MCF 10A (cell line): ENCODE data around the gene RPUSD3. TPM values are rescaled to one million over a fixed set of nuclear protein-coding genes. Genes with fewer than 3 reads are reported as not detected.
A peak's percentile ranks its signal among the peaks of the same experiment; 100 is the strongest.

Experiments used
- BruUV-seq: library from RNA; stranded (reverse); fragments of 400-500 nt; replicated peaks from 2 replicates; lab custom pipeline; 2021; lab: Mats Ljungman, UMichigan
- CTCF ChIA-PET: fragments of 300-600 bp; sonication (Branson Sonifier 250); formaldehyde crosslinking; extraction: SDS; loops from one replicate; lab custom pipeline; 2021; ENCODE audit warnings: antibody characterized with exemption, inconsistent platforms; lab: Yijun Ruan, JAX
- POLR2A ChIA-PET: fragments of 300-600, 350-650 bp; sonication (Branson Sonifier 250); formaldehyde crosslinking; extraction: SDS; loops from one replicate; lab custom pipeline; 2020; ENCODE audit warnings: antibody characterized with exemption, inconsistent platforms; lab: Yijun Ruan, JAX
- DNase-seq: peaks from one replicate; pipeline ENCODE4 v3.0.0-alpha.2; 2018; ENCODE audit not compliant: unreplicated experiment
- H3K27ac Mint-ChIP-seq: one replicate; pipeline ENCODE4 v1.8.0; 2022; ENCODE audit warnings: mild to moderate bottlenecking, low read depth, mixed read lengths; ENCODE audit not compliant: unreplicated experiment
- H3K27me3 Mint-ChIP-seq: one replicate; pipeline ENCODE4 v1.8.0; 2022; ENCODE audit warnings: mixed read lengths; ENCODE audit not compliant: insufficient read depth, unreplicated experiment
- H3K36me3 Mint-ChIP-seq: one replicate; pipeline ENCODE4 v1.8.0; 2022; ENCODE audit warnings: mild to moderate bottlenecking, moderate library complexity, mixed read lengths; ENCODE audit not compliant: insufficient read depth, unreplicated experiment
- H3K4me1 Mint-ChIP-seq: one replicate; pipeline ENCODE4 v1.8.0; 2022; ENCODE audit warnings: mixed read lengths; ENCODE audit not compliant: insufficient read depth, unreplicated experiment
- H3K4me3 Mint-ChIP-seq: one replicate; pipeline ENCODE4 v1.8.0; 2022; ENCODE audit warnings: mild to moderate bottlenecking, moderate library complexity, mixed read lengths; ENCODE audit not compliant: unreplicated experiment
- H3K9me3 Mint-ChIP-seq: one replicate; pipeline ENCODE4 v1.8.0; 2022; ENCODE audit warnings: mixed read lengths; ENCODE audit not compliant: unreplicated experiment
- CTCF ChIP-seq: fragments of 200-600 bp; IDR thresholded peaks from one replicate; pipeline ENCODE4 v1.8.0; 2022; ENCODE audit warnings: antibody characterized with exemption, mild to moderate bottlenecking; ENCODE audit not compliant: unreplicated experiment
- intact Hi-C: fragments of 100-400 bp; cut with micrococcal nuclease; formaldehyde crosslinking; loops from 2 replicates; pipeline ENCODE4 v1.14.1; 2022
- total RNA-seq: library from RNA; stranded (reverse); gene quantifications from 2 replicates; pipeline ENCODE4 v1.2.3, GENCODE V29; 2022

RPUSD3 gene
- total RNA-seq, 1 experiment from 2014 or later, result 40.7 TPM

GRCh38 chr3:9793161-9793781, 50.5 kb downstream of the RPUSD3 start:
- no peaks in the 10 kb centered on the region for H3K27me3 Mint-ChIP-seq
- DNase-seq, result no peak
- CTCF ChIA-PET, result interaction anchor here (0.6 to 1.2 kb wide), 5 partner anchors 60 to 236 kb away, joined by 3 to 4 read pairs (median 3); partner anchors contain the start of genes FANCD2 and MTMR14
- H3K9me3 Mint-ChIP-seq, result no peaks in the 10 kb centered on the region
- peaks cover 31% of the 10 kb centered on the region for H3K4me1 Mint-ChIP-seq
- no peak for TF ChIP-seq CTCF
- H3K4me3 Mint-ChIP-seq, result peak overlapping the region; percentile 98
- peak overlapping the region; percentile 100 for H3K27ac Mint-ChIP-seq
- POLR2A ChIA-PET, result interaction anchor here (0.7 to 2.2 kb wide), 41 partner anchors 8 to 527 kb away, joined by 3 to 35 read pairs (median 4); partner anchors contain the start of genes BRPF1, CRELD1, EMC3 and IL17RC
- H3K36me3 Mint-ChIP-seq, result peaks cover 61% of the 10 kb centered on the region
- intact Hi-C loops, result loop anchor here (5.0 kb wide), 1 partner anchor 76 kb away; no protein-coding TSS in a partner anchor
- TSS peak; percentile 46 for BruUV-seq

DNA sequence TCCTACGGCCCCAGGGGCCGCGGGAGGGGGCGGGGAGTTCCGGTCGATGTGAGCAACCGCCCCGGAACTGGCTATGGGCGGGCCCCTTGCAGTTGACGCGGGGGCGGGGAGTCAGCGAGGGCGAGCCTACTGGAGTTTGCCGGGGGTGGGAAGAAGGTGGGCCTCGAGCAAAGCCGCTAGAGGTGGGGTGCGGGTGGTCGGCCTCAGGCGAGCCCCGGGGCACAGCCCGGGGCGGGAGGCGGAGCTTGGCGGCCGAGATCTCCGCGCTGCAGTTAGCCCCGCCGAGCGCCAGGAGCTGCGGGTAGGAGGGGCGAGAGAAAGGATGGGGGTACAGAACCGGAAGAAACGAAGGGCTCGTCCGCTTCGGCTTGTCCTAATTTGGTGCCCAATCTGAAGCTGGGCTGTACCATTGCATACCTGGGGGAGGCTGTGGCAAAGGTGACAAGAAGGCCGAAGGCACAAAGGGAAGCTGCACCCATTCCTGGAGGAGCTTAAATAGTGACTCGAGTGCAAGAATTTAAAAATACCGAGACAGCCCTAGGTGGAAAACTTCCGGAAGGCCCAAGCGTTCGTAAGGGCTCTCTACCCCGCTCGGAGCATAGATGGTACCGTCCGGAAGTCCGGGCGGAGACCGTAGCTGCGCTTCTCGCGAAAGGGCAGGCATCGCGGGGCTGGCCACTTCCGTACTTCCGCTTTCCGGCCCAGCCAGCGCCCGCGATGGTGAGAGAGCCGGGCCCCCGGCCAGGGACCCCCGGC, 51.2 kb downstream of the RPUSD3 start, which contains the start of the genes ARPC4 and TADA3:
ARPC4 (plus strand) TSS at position 678 of the 756 bp plus-strand sequence; CDS start at position 718, 40 bp downstream.
TADA3 (minus strand) TSS at position 69 of the 756 bp plus-strand sequence. CDS start 1,007 bp downstream, outside the sequence.
- ChIA-PET POLR2A (interaction anchor here (0.6 to 2.2 kb wide), 39 partner anchors 8 to 528 kb away, joined by 3 to 35 read pairs (median 4); partner anchors contain the start of genes BRPF1, CRELD1, EMC3 and IL17RC), CTCF (interaction anchor here (0.6 to 1.2 kb wide), 5 partner anchors 12 to 220 kb away, joined by 3 to 4 read pairs (median 3); partner anchors contain the start of gene MTMR14)
- peak within 1 kb of the TSS; percentile 100 for H3K27ac Mint-ChIP-seq
- peaks cover 31% of the 10 kb centered on the region for H3K4me1 Mint-ChIP-seq
- H3K9me3 Mint-ChIP-seq, result no peaks in the 10 kb centered on the region
- H3K4me3 Mint-ChIP-seq, result peak within 1 kb of the TSS; percentile 98
- intact Hi-C loops, result loop anchor here (5.0 kb wide), 1 partner anchor 75 kb away; no protein-coding TSS in a partner anchor
- no TSS peak for BruUV-seq
- peaks cover 58% of the 10 kb centered on the region for H3K36me3 Mint-ChIP-seq
- peak; percentile 96 for DNase-seq
- no peaks in the 10 kb centered on the region for H3K27me3 Mint-ChIP-seq
- no peak for TF ChIP-seq CTCF

DNA sequence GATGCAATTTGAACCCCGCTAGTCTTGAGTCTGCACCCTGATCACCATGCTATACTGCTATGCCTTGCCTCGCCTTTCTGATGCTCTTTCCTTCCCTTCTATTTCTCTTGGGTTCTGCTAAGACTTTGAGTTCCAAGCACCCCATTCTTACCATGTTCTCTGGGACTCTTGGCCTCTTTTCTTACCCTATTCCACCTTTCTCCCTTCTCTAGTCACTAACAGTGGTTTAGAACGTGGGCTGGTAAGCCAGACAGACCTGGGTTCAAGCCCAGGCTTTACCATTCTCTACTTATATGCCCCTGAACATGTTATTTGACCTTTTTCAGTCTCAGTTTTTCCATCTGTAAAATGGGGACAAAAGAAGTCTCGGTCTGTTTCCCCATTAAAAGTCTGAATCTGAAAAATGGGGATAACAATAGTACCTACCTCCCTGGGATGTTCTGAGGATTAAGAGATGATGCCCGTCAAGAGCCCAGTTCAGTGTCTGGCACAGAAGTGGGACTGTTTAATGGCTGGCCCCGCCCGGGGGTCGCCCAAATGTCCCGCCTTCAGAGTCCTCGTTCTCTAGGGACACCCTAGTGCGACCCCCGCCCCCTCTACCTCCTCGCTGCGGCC, 51.9 kb downstream of the RPUSD3 start:
- Mint-ChIP-seq H3K4me1 (peaks cover 31% of the 10 kb centered on the region), H3K4me3 (peak overlapping the region; percentile 98), H3K36me3 (peaks cover 56% of the 10 kb centered on the region), H3K27me3 (no peaks in the 10 kb centered on the region), H3K9me3 (no peaks in the 10 kb centered on the region), H3K27ac (peak overlapping the region; percentile 100)
- TF ChIP-seq CTCF, result no peak
- TSS peak; percentile 70 for BruUV-seq
- no peak for DNase-seq
- CTCF ChIA-PET, result interaction anchor here (0.6 to 1.2 kb wide), 6 partner anchors 9 to 488 kb away, joined by 3 to 4 read pairs (median 3); partner anchors contain the start of gene MTMR14
- intact Hi-C loops, result loop anchor here (5.0 kb wide), 1 partner anchor 75 kb away; no protein-coding TSS in a partner anchor
- POLR2A ChIA-PET, result interaction anchor here (0.5 to 2.2 kb wide), 25 partner anchors 11 to 529 kb away, joined by 3 to 35 read pairs (median 5); partner anchors contain the start of genes BRPF1, CRELD1, EMC3 and IL17RC
